Measurements from ENCODE around the gene RAP1GAP2.

The RAP1GAP2 gene

DNA sequence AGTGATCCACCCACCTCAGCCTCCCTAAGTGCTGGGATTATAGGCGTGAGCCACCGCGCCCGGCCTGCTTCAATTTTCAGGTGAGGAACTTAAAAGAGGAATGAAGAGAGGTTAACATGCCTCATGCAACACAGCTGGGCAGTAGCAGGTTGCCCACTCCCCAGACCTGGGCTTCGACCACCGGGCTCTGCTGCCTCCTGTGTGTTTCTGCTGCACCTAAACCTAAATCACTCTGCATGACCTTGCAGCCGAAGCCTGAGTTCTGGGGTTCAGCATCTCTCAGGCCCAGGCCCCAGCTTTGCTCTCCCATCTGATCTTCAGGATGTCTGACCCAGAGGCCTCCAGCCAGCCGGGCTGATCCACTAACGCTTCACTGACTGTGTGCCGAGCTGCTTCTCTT lies 154.6 kb downstream of the RAP1GAP2 start:
- H3K9me3 ChIP-seq (ENCODE audit: control insufficient read depth, insufficient read depth, low read length), result no peaks in the 10 kb centered on the region

DNA sequence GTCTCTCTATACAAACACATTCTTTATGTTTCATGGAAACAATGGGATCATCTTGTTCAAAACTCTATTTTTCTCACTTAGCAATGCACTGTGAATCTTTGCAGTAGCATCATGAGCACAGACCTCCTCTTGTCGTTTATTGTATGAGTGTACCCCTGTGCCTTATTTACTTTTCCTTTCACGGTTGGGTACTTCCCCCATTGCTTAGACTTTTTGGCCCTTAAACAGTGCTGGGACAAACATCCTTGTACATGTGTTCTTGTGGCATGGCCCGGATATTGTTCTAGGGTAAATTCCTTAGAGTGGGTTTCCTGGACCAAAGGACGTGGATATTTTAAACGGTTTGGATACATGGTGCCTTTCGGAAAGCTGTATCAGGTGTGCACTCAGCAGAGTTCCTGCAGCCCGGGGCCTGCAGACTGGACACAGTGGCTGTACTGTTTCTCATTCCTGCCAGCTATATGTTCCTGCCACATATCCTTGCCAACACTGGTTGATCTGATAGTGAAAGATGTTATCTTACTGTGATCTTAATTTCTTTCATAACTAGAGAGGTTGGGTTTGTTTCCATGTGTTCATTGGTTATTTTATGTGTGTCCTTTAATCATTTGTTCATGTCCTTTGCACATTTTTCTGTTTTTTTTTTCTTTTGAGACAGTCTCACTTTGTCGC lies 156.1 kb downstream of the RAP1GAP2 start:
- no peaks in the 10 kb centered on the region for H3K9me2 ChIP-seq (replicated peaks; ENCODE audit: control insufficient read depth, low read length)
- H3K36me3 ChIP-seq (ENCODE audit: control insufficient read depth, low read length), result no peaks in the 10 kb centered on the region
- no peaks in the 10 kb centered on the region for H3K27me3 ChIP-seq (ENCODE audit: control insufficient read depth, low read length)
- no peak for TF ChIP-seq EZH2phosphoT487 (IDR thresholded peaks at IDR 0.05; ENCODE audit: borderline replicate concordance, low read length)
- TF ChIP-seq, protein P1, sequence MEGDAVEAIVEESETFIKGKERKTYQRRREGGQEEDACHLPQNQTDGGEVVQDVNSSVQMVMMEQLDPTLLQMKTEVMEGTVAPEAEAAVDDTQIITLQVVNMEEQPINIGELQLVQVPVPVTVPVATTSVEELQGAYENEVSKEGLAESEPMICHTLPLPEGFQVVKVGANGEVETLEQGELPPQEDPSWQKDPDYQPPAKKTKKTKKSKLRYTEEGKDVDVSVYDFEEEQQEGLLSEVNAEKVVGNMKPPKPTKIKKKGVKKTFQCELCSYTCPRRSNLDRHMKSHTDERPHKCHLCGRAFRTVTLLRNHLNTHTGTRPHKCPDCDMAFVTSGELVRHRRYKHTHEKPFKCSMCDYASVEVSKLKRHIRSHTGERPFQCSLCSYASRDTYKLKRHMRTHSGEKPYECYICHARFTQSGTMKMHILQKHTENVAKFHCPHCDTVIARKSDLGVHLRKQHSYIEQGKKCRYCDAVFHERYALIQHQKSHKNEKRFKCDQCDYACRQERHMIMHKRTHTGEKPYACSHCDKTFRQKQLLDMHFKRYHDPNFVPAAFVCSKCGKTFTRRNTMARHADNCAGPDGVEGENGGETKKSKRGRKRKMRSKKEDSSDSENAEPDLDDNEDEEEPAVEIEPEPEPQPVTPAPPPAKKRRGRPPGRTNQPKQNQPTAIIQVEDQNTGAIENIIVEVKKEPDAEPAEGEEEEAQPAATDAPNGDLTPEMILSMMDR (IDR thresholded peaks at IDR 0.05; ENCODE audit: low read depth, low read length, poor library complexity, severe bottlenecking), result no peak
- peak overlapping the region; percentile 12 for H3K4me2 ChIP-seq (ENCODE audit: low read length)
- no peaks in the 10 kb centered on the region for H3K9me3 ChIP-seq (ENCODE audit: control insufficient read depth, insufficient read depth, low read length)
- H4K20me1 ChIP-seq (ENCODE audit: control insufficient read depth, insufficient read depth, low read depth, low read length), result no peaks in the 10 kb centered on the region
- H3K4me1 ChIP-seq (ENCODE audit: control insufficient read depth, low read length), result peaks cover 50% of the 10 kb centered on the region
- H3F3A ChIP-seq (ENCODE audit: control insufficient read depth, insufficient read depth), result peaks cover 5% of the 10 kb centered on the region; the same call in 1 of the 2 replicates
- peaks cover 18% of the 10 kb centered on the region for H3K79me2 ChIP-seq (ENCODE audit: control insufficient read depth, low read length)
- no peak overlapping the region for H3K4me3 ChIP-seq (ENCODE audit: low read length)
- no peak overlapping the region; the same call in 1 of the 2 replicates for H3K27ac ChIP-seq (ENCODE audit: low read depth, low read length)

More for the DNA sequence above, 154.6 kb downstream of the RAP1GAP2 start:
- H4K20me1 ChIP-seq (ENCODE audit: control insufficient read depth, insufficient read depth, low read depth, low read length), result no peaks in the 10 kb centered on the region
- peaks cover 6% of the 10 kb centered on the region for H3K79me2 ChIP-seq (ENCODE audit: control insufficient read depth, low read length)
- H3K4me3 ChIP-seq (ENCODE audit: low read length), result no peak overlapping the region
- H3F3A ChIP-seq (ENCODE audit: control insufficient read depth, insufficient read depth), result peaks cover 5% of the 10 kb centered on the region; the same call in 1 of the 2 replicates
- H3K27me3 ChIP-seq (ENCODE audit: control insufficient read depth, low read length), result no peaks in the 10 kb centered on the region
- H3K36me3 ChIP-seq (ENCODE audit: control insufficient read depth, low read length), result no peaks in the 10 kb centered on the region
- TF ChIP-seq, protein P1 (IDR thresholded peaks at IDR 0.05; ENCODE audit: low read depth, low read length, poor library complexity, severe bottlenecking), result no peak
- peaks cover 37% of the 10 kb centered on the region for H3K4me1 ChIP-seq (ENCODE audit: control insufficient read depth, low read length)
- H3K4me2 ChIP-seq (ENCODE audit: low read length), result no peak overlapping the region
- H3K9me2 ChIP-seq (replicated peaks; ENCODE audit: control insufficient read depth, low read length), result no peaks in the 10 kb centered on the region
- H3K27ac ChIP-seq (ENCODE audit: low read depth, low read length), result no peak overlapping the region

DNA sequence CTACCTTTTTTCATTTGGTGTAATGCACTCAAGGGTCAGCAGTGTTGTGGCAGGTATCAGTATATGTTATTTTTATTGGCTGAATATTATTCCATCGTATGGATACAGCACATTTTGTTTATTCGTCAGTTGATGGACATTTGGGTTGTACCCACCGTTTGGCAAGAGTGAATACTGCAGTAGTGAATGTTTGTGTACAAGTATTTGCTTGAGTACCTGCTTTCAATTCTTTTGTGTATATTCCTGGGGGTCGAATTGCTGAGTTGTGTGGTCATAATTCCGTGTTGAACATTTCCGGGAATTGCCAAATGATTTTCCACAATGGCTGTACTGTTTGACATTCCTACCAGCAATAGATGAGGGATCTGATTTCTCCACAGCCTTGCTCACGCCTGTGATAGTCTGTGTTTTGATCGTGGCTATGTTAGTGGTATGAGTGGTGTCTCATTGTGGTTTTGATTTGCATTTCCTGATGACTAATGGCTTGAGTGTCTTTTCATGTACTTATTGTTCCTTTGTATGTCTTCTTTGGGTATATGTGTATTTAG lies 158.7 kb downstream of the RAP1GAP2 start:
- H3K4me1 ChIP-seq (ENCODE audit: control insufficient read depth, low read length), result peaks cover 59% of the 10 kb centered on the region
- H3K27ac ChIP-seq (ENCODE audit: low read depth, low read length), result peak overlapping the region; percentile 82
- H3K36me3 ChIP-seq (ENCODE audit: control insufficient read depth, low read length), result no peaks in the 10 kb centered on the region
- no peaks in the 10 kb centered on the region for H3K9me3 ChIP-seq (ENCODE audit: control insufficient read depth, insufficient read depth, low read length)
- no peaks in the 10 kb centered on the region for H3K27me3 ChIP-seq (ENCODE audit: control insufficient read depth, low read length)
- peaks cover 5% of the 10 kb centered on the region; the same call in 1 of the 2 replicates for H3F3A ChIP-seq (ENCODE audit: control insufficient read depth, insufficient read depth)
- H4K20me1 ChIP-seq (ENCODE audit: control insufficient read depth, insufficient read depth, low read depth, low read length), result no peaks in the 10 kb centered on the region
- H3K79me2 ChIP-seq (ENCODE audit: control insufficient read depth, low read length), result peaks cover 23% of the 10 kb centered on the region
- H3K9me2 ChIP-seq (replicated peaks; ENCODE audit: control insufficient read depth, low read length), result no peaks in the 10 kb centered on the region
- TF ChIP-seq, protein P1 (IDR thresholded peaks at IDR 0.05; ENCODE audit: low read depth, low read length, poor library complexity, severe bottlenecking), result no peak
- no peak for TF ChIP-seq EZH2phosphoT487 (IDR thresholded peaks at IDR 0.05; ENCODE audit: borderline replicate concordance, low read length)
- H3K4me2 ChIP-seq (ENCODE audit: low read length), result peak overlapping the region; percentile 93
- H3K4me3 ChIP-seq (ENCODE audit: low read length), result peak overlapping the region; percentile 71

Data from DOHH2 (cell line).